WTC11 (cell line): ENCODE results near the gene RIC8B. TPM values are rescaled to one million over a fixed set of nuclear protein-coding genes. Genes with fewer than 3 reads are reported as not detected.

ENCODE experiments used
- ATAC-seq: fragments of 200-7000 bp; cut with Tn5 transposase; 2 replicates; pipeline ENCODE4 v1.10.0; 2021; ENCODE audit warnings: mild to moderate bottlenecking, moderate library complexity
- CTCF ChIA-PET: fragments of 300-600 bp; sonication (Branson Sonifier 250); formaldehyde crosslinking; loops from one replicate; lab custom pipeline; 2021; ENCODE audit warnings: antibody characterized with exemption; lab: Charles Lee
- POLR2A ChIA-PET: fragments of 350-600 bp; sonication (Branson Sonifier 250); formaldehyde crosslinking; loops from one replicate; lab custom pipeline; 2021; ENCODE audit warnings: antibody characterized with exemption; lab: Charles Lee
- DNase-seq: peaks from one replicate; pipeline ENCODE4 v3.0.0; 2021; ENCODE audit warnings: low spot score
- H3K27ac Mint-ChIP-seq: 2 replicates; pipeline ENCODE4 v1.8.0; 2021; ENCODE audit warnings: mixed read lengths
- H3K27me3 Mint-ChIP-seq: 2 replicates; pipeline ENCODE4 v1.8.0; 2021; ENCODE audit warnings: low read depth, mild to moderate bottlenecking, moderate library complexity, mixed read lengths
- H3K36me3 Mint-ChIP-seq: 2 replicates; pipeline ENCODE4 v1.8.0; 2021; ENCODE audit warnings: mixed read lengths
- H3K4me1 Mint-ChIP-seq: 2 replicates; pipeline ENCODE4 v1.8.0; 2022; ENCODE audit warnings: mixed read lengths
- H3K4me3 Mint-ChIP-seq: 2 replicates; pipeline ENCODE4 v1.8.0; 2021; ENCODE audit warnings: mild to moderate bottlenecking, moderate library complexity, mixed read lengths
- H3K9me3 Mint-ChIP-seq: 2 replicates; pipeline ENCODE4 v1.8.0; 2021; ENCODE audit warnings: mixed read lengths
- AR ChIP-seq: fragments of 250-450 bp; sonication (Bioruptor Pico); IDR thresholded peaks from 2 replicates; pipeline ENCODE4 v1.9.0; 2021; ENCODE audit warnings: mild to moderate bottlenecking
- CBFB ChIP-seq: sonication (generic); formaldehyde crosslinking; IDR thresholded peaks from 2 replicates; pipeline ENCODE4 v1.8.1; 2022; ENCODE audit warnings: mild to moderate bottlenecking, low read depth, missing genetic modification reagents
- CDX4 ChIP-seq: fragments of 250-450 bp; sonication (Bioruptor Pico); IDR thresholded peaks from 2 replicates; pipeline ENCODE4 v1.9.0; 2021; ENCODE audit warnings: moderate library complexity, mild to moderate bottlenecking, inconsistent platforms, borderline replicate concordance
- ELF4 ChIP-seq: sonication (generic); formaldehyde crosslinking; IDR thresholded peaks from 2 replicates; pipeline ENCODE4 v1.8.1; 2022; ENCODE audit warnings: low read depth, mild to moderate bottlenecking, moderate library complexity, missing genetic modification reagents
- ETV6 ChIP-seq: sonication (generic); formaldehyde crosslinking; IDR thresholded peaks from 2 replicates; pipeline ENCODE4 v1.8.1; 2022; ENCODE audit warnings: mild to moderate bottlenecking, missing genetic modification reagents
- NFATC4 ChIP-seq: fragments of 250-450 bp; sonication (Bioruptor Pico); IDR thresholded peaks from 2 replicates; pipeline ENCODE4 v1.9.0; 2021; ENCODE audit warnings: mild to moderate bottlenecking
- NFYB ChIP-seq: sonication (generic); formaldehyde crosslinking; conservative IDR thresholded peaks from 2 replicates; pipeline ENCODE4 v1.8.0; 2022; ENCODE audit warnings: low read depth, missing genetic modification reagents
- PRRX2 ChIP-seq: fragments of 250-450 bp; sonication (Bioruptor Pico); IDR thresholded peaks from 2 replicates; pipeline ENCODE4 v1.8.0; 2021; ENCODE audit warnings: mild to moderate bottlenecking
- SMAD3 ChIP-seq: sonication (generic); formaldehyde crosslinking; IDR thresholded peaks from 2 replicates; pipeline ENCODE4 v1.8.0; 2022; ENCODE audit warnings: missing genetic modification reagents, mild to moderate bottlenecking, borderline replicate concordance
- STAT6 ChIP-seq: sonication (generic); formaldehyde crosslinking; conservative IDR thresholded peaks from 2 replicates; pipeline ENCODE4 v1.8.1; 2023; ENCODE audit warnings: mild to moderate bottlenecking, low read depth, missing genetic modification reagents, moderate library complexity
- TEAD4 ChIP-seq: sonication (generic); formaldehyde crosslinking; IDR thresholded peaks from 2 replicates; pipeline ENCODE4 v1.8.0; 2022; ENCODE audit warnings: mild to moderate bottlenecking, missing genetic modification reagents
- ZNF138 ChIP-seq: sonication (generic); formaldehyde crosslinking; conservative IDR thresholded peaks from 2 replicates; pipeline ENCODE4 v1.8.1; 2022; ENCODE audit warnings: mild to moderate bottlenecking, moderate library complexity, missing genetic modification reagents
- ZNF263 ChIP-seq: sonication (generic); formaldehyde crosslinking; IDR thresholded peaks from 2 replicates; pipeline ENCODE4 v1.8.1; 2022; ENCODE audit warnings: low read depth, mild to moderate bottlenecking, moderate library complexity, missing genetic modification reagents
- ZNF317 ChIP-seq: sonication (generic); formaldehyde crosslinking; IDR thresholded peaks from 2 replicates; pipeline ENCODE4 v1.8.1; 2023; ENCODE audit warnings: low read depth, mild to moderate bottlenecking, moderate library complexity, missing genetic modification reagents, borderline replicate concordance
- ZNF425 ChIP-seq: fragments of 250-450 bp; sonication (Bioruptor Pico); conservative IDR thresholded peaks from 2 replicates; pipeline ENCODE4 v1.9.0; 2021; ENCODE audit warnings: mild to moderate bottlenecking
- ZSCAN18 ChIP-seq: fragments of 250-450 bp; sonication (Bioruptor Pico); IDR thresholded peaks from 2 replicates; pipeline ENCODE4 v2.1.2; 2022; ENCODE audit warnings: mild to moderate bottlenecking, moderate library complexity
- total RNA-seq: library from RNA; stranded (reverse); gene quantifications from 3 replicates; pipeline ENCODE4 v1.2.3, GENCODE V29; 2021

The RIC8B gene
- total RNA-seq, 1 experiment from 2014 or later: 20.2 TPM

GRCh38 chr12:106744600-106744999 is 29.9 kb upstream of the RIC8B start:
- H3K4me1 Mint-ChIP-seq: peaks cover 48% of the 10 kb centered on the region
- TF ChIP-seq SMAD3 (CRISPR knock-in tag) (no peak), NFYB (CRISPR knock-in tag) (no peak), ZSCAN18 (no peak), CBFB (CRISPR knock-in tag) (no peak), NFATC4 (CRISPR knock-in tag) (no peak), STAT6 (no peak), PRRX2 (no peak), TEAD4 (no peak), ELF4 (CRISPR knock-in tag) (no peak), AR (CRISPR knock-in tag) (no peak)
- CTCF ChIA-PET: no interaction called here
- H3K27ac Mint-ChIP-seq: no peak overlapping the region
- DNase-seq: no peak
- no peak overlapping the region for H3K4me3 Mint-ChIP-seq
- ATAC-seq: no peak
- H3K36me3 Mint-ChIP-seq: no peaks in the 10 kb centered on the region
- H3K9me3 Mint-ChIP-seq: peaks cover 5% of the 10 kb centered on the region; the same call in 1 of the 2 replicates
- H3K27me3 Mint-ChIP-seq: no peaks in the 10 kb centered on the region
- POLR2A ChIA-PET: no interaction called here

- Mint-ChIP-seq H3K4me1 (peaks cover 42% of the 10 kb centered on the region), H3K27ac (no peak overlapping the region), H3K4me3 (no peak overlapping the region), H3K9me3 (peaks cover 5% of the 10 kb centered on the region; the same call in 1 of the 2 replicates)
- no peak for ATAC-seq
- POLR2A ChIA-PET: no interaction called here
- no peak for TF ChIP-seq ETV6 (CRISPR knock-in tag)
- no peak for TF ChIP-seq ZNF138 (CRISPR knock-in tag)
- no peak for TF ChIP-seq ZNF317 (CRISPR knock-in tag)
- no peak for TF ChIP-seq AR (CRISPR knock-in tag)
- no peak for TF ChIP-seq ZNF425
- no peak for TF ChIP-seq ZNF263 (CRISPR knock-in tag)
- no peak for TF ChIP-seq CDX4 (CRISPR knock-in tag)
- no peak for TF ChIP-seq PRRX2
- TF ChIP-seq, all 79 proteins: peak for 0
- no peaks in the 10 kb centered on the region for H3K27me3 Mint-ChIP-seq
- DNase-seq: no peak
- no peaks in the 10 kb centered on the region for H3K36me3 Mint-ChIP-seq
- CTCF ChIA-PET: no interaction called here
Observed at GRCh38 chr12:106745181-106745745, 29.2 kb upstream of the RIC8B start.
